Activated naive CD4-positive, alpha-beta T cell treated with anti-CD3 and anti-CD28 coated beads, Interleukin-2, amount 10 ng/mL, durations not matched to agents 7 days and 5 days (primary cell): ENCODE measurements around the gene LPAR1.
"Not testable (repeated sequence)": the region's sequence is repeated elsewhere in the genome, so short reads cannot be mapped to it uniquely, and the experiment has no call there.

Experiments used
- CTCF ChIA-PET: fragments of 350-600 bp; sonication (Branson Sonifier 250); formaldehyde crosslinking; loops from one replicate; lab custom pipeline; 2021; ENCODE audit warnings: antibody characterized with exemption; lab: Charles Lee
- DNase-seq: peaks from one replicate; pipeline ENCODE4 v3.0.0-alpha.2; 2020
- H3K27ac Mint-ChIP-seq: one replicate; pipeline ENCODE4 v1.8.0; 2021; ENCODE audit warnings: mild to moderate bottlenecking, moderate library complexity, mixed read lengths
- H3K27me3 Mint-ChIP-seq: one replicate; pipeline ENCODE4 v1.8.0; 2021; ENCODE audit warnings: mild to moderate bottlenecking, mixed read lengths
- H3K36me3 Mint-ChIP-seq: one replicate; pipeline ENCODE4 v1.8.0; 2021; ENCODE audit warnings: mixed read lengths
- H3K4me1 Mint-ChIP-seq: one replicate; pipeline ENCODE4 v1.8.0; 2021; ENCODE audit warnings: mixed read lengths
- H3K4me3 Mint-ChIP-seq: one replicate; pipeline ENCODE4 v1.8.0; 2021; ENCODE audit warnings: mild to moderate bottlenecking, moderate library complexity, mixed read lengths
- H3K9me3 Mint-ChIP-seq: one replicate; pipeline ENCODE4 v1.8.0; 2021; ENCODE audit warnings: mixed read lengths

The LPAR1 gene

GRCh38 chr9:110890416-110890815 lies 147.9 kb downstream of the LPAR1 start:
- DNase-seq: no peak
- Mint-ChIP-seq H3K4me1 (no peaks in the 10 kb centered on the region), H3K27ac (no peak overlapping the region), H3K27me3 (no peaks in the 10 kb centered on the region), H3K4me3 (no peak overlapping the region), H3K9me3 (no peaks in the 10 kb centered on the region), H3K36me3 (no peaks in the 10 kb centered on the region)
- CTCF ChIA-PET: no interaction called here

DNA sequence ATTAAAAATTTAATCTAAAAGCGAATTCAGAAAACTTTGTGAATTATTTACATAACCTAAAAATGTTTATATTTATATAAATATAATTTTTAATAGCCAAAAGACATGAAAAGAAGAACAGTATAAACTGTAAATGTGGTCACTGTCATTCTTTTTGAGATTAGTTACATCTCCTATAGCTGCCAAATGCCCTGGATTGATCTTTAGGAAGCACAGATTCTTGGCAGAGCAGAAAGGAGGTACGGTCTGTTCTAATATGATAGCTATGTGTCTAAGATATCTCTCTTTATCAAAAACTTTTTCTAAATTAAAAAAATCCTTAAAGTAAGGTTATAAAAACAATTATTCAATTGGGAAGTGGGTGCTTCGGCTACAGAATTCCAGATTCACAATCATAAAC lies 151.0 kb downstream of the LPAR1 start:
- Mint-ChIP-seq H3K36me3 (no peaks in the 10 kb centered on the region), H3K4me3 (no peak overlapping the region), H3K4me1 (no peaks in the 10 kb centered on the region), H3K27me3 (no peaks in the 10 kb centered on the region), H3K27ac (no peak overlapping the region), H3K9me3 (no peaks in the 10 kb centered on the region)
- DNase-seq: no peak
- CTCF ChIA-PET: no interaction called here

GRCh38 chr9:110886832-110887231 lies 151.4 kb downstream of the LPAR1 start:
- CTCF ChIA-PET: no interaction called here
- Mint-ChIP-seq H3K9me3 (no peaks in the 10 kb centered on the region), H3K27me3 (no peaks in the 10 kb centered on the region)

GRCh38 chr9:110880189-110880588 lies 158.1 kb downstream of the LPAR1 start:
- Mint-ChIP-seq H3K9me3 (no peaks in the 10 kb centered on the region), H3K27ac (no peak overlapping the region), H3K4me3 (no peak overlapping the region), H3K4me1 (no peaks in the 10 kb centered on the region), H3K36me3 (no peaks in the 10 kb centered on the region), H3K27me3 (no peaks in the 10 kb centered on the region)
- CTCF ChIA-PET: no interaction called here
- no peak for DNase-seq

More at GRCh38 chr9:110886832-110887231, 151.4 kb downstream of the LPAR1 start:
- DNase-seq: no peak
- no peak overlapping the region for H3K4me3 Mint-ChIP-seq
- no peaks in the 10 kb centered on the region for H3K36me3 Mint-ChIP-seq
- no peak overlapping the region for H3K27ac Mint-ChIP-seq
- H3K4me1 Mint-ChIP-seq: no peaks in the 10 kb centered on the region

DNA sequence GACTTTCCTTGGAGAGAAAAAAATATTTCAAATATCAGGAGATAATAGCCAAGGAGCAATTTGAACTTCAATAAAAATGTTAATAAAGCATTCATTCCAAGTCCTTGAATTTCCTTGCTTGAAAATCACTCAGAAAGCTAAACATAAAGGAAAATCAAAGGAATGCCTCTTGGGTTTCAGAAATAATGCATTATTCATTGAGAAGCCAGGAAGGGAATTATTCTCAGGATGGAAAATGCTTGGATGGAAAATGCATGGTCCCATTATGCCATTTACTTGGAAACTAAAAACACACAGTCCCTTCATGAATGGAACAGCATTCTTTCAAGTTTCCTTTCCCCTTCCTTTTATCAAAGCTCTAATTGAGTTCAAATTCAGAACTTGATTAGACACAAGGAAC lies 160.9 kb downstream of the LPAR1 start:
- Mint-ChIP-seq H3K9me3 (no peaks in the 10 kb centered on the region), H3K4me1 (no peaks in the 10 kb centered on the region), H3K27me3 (no peaks in the 10 kb centered on the region), H3K27ac (no peak overlapping the region), H3K4me3 (no peak overlapping the region), H3K36me3 (no peaks in the 10 kb centered on the region)
- no peak for DNase-seq
- CTCF ChIA-PET: no interaction called here

GRCh38 chr9:110876929-110877328 lies 161.3 kb downstream of the LPAR1 start:
- Mint-ChIP-seq H3K4me1 (no peaks in the 10 kb centered on the region), H3K4me3 (no peak overlapping the region), H3K27ac (no peak overlapping the region), H3K9me3 (no peaks in the 10 kb centered on the region), H3K36me3 (no peaks in the 10 kb centered on the region), H3K27me3 (no peaks in the 10 kb centered on the region)
- CTCF ChIA-PET: no interaction called here
- no peak for DNase-seq

- Mint-ChIP-seq H3K27me3 (no peaks in the 10 kb centered on the region), H3K27ac (no peak overlapping the region), H3K36me3 (no peaks in the 10 kb centered on the region), H3K4me3 (no peak overlapping the region), H3K9me3 (no peaks in the 10 kb centered on the region), H3K4me1 (no peaks in the 10 kb centered on the region)
- DNase-seq: no peak
- CTCF ChIA-PET: no interaction called here
Observed at GRCh38 chr9:110874963-110875674, 163.2 kb downstream of the LPAR1 start.

GRCh38 chr9:110872920-110873319 lies 165.3 kb downstream of the LPAR1 start:
- CTCF ChIA-PET: no interaction called here
- no peaks in the 10 kb centered on the region for H3K27me3 Mint-ChIP-seq
- no peaks in the 10 kb centered on the region for H3K36me3 Mint-ChIP-seq
- H3K4me1 Mint-ChIP-seq: no peaks in the 10 kb centered on the region
- no peak for DNase-seq
- no peak overlapping the region for H3K4me3 Mint-ChIP-seq
- H3K27ac Mint-ChIP-seq: no peak overlapping the region
- no peaks in the 10 kb centered on the region for H3K9me3 Mint-ChIP-seq

DNA sequence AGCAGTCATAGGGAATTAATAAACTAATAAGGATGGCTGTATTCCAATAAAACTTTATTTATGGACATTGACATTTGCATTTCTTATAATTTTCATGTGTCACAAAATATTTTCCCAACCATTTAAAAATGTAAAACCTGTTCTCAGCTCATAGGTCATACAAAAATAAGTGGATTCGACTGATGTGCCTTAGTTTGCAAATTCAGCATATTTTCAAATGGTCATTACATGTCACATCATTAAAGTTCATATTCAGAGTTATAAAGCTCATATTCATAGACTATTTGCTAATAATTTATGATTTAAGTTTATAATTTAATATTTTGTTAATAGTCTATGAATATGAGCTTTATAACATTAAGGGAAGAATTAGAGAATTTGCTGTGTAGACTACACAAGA lies 166.5 kb downstream of the LPAR1 start:
- no peaks in the 10 kb centered on the region for H3K36me3 Mint-ChIP-seq
- H3K27ac Mint-ChIP-seq: no peak overlapping the region
- H3K4me3 Mint-ChIP-seq: no peak overlapping the region
- DNase-seq: no peak
- H3K9me3 Mint-ChIP-seq: no peaks in the 10 kb centered on the region
- CTCF ChIA-PET: no interaction called here
- no peaks in the 10 kb centered on the region for H3K27me3 Mint-ChIP-seq
- no peaks in the 10 kb centered on the region for H3K4me1 Mint-ChIP-seq

- Mint-ChIP-seq H3K9me3 (no peaks in the 10 kb centered on the region), H3K27ac (no peak overlapping the region), H3K36me3 (no peaks in the 10 kb centered on the region), H3K4me1 (no peaks in the 10 kb centered on the region), H3K4me3 (no peak overlapping the region), H3K27me3 (no peaks in the 10 kb centered on the region)
- no peak for DNase-seq
- CTCF ChIA-PET: no interaction called here
Observed at GRCh38 chr9:110869931-110870330, 168.3 kb downstream of the LPAR1 start.

- Mint-ChIP-seq H3K9me3 (peaks cover 18% of the 10 kb centered on the region), H3K27ac (no peak overlapping the region), H3K4me3 (no peak overlapping the region), H3K27me3 (no peaks in the 10 kb centered on the region), H3K4me1 (no peaks in the 10 kb centered on the region), H3K36me3 (no peaks in the 10 kb centered on the region)
- DNase-seq: no peak
- CTCF ChIA-PET: no interaction called here
Observed at GRCh38 chr9:110864011-110864410, 174.3 kb downstream of the LPAR1 start.

GRCh38 chr9:110861370-110862110 lies 176.7 kb downstream of the LPAR1 start:
- DNase-seq, H3K4me1 Mint-ChIP-seq, H3K4me3 Mint-ChIP-seq, CTCF ChIA-PET, H3K27me3 Mint-ChIP-seq, H3K27ac Mint-ChIP-seq, H3K36me3 Mint-ChIP-seq: not testable (repeated sequence)
- H3K9me3 Mint-ChIP-seq: peaks cover 28% of the 10 kb centered on the region

- DNase-seq: no peak
- Mint-ChIP-seq H3K4me3 (no peak overlapping the region), H3K27ac (no peak overlapping the region), H3K36me3 (no peaks in the 10 kb centered on the region), H3K27me3 (no peaks in the 10 kb centered on the region), H3K9me3 (peaks cover 28% of the 10 kb centered on the region), H3K4me1 (no peaks in the 10 kb centered on the region)
- CTCF ChIA-PET: no interaction called here
Observed at GRCh38 chr9:110856772-110857171, 181.5 kb downstream of the LPAR1 start.

GRCh38 chr9:110850401-110851135 lies 187.7 kb downstream of the LPAR1 start:
- no peaks in the 10 kb centered on the region for H3K36me3 Mint-ChIP-seq
- H3K4me3 Mint-ChIP-seq: no peak overlapping the region
- peaks cover 13% of the 10 kb centered on the region for H3K9me3 Mint-ChIP-seq
- CTCF ChIA-PET: no interaction called here
- no peak for DNase-seq
- no peaks in the 10 kb centered on the region for H3K4me1 Mint-ChIP-seq
- H3K27ac Mint-ChIP-seq: no peak overlapping the region
- no peaks in the 10 kb centered on the region for H3K27me3 Mint-ChIP-seq

- Mint-ChIP-seq H3K36me3 (no peaks in the 10 kb centered on the region), H3K4me3 (no peak overlapping the region), H3K9me3 (peaks cover 3% of the 10 kb centered on the region), H3K4me1 (no peaks in the 10 kb centered on the region), H3K27ac (no peak overlapping the region), H3K27me3 (no peaks in the 10 kb centered on the region)
- no peak for DNase-seq
- CTCF ChIA-PET: no interaction called here
Observed at GRCh38 chr9:110847671-110848070, 190.6 kb downstream of the LPAR1 start.
